GM13976 (cell line): Measurements from ENCODE around the gene ASCC3.
"Not testable (repeated sequence)": the region's sequence is repeated elsewhere in the genome, so short reads cannot be mapped to it uniquely, and the experiment has no call there.

ENCODE experiments used
- DNase-seq: peaks from one replicate; pipeline ENCODE4 v3.0.0; 2012; ENCODE audit warnings: low spot score
- CTCF ChIP-seq: IDR thresholded peaks from 2 replicates; pipeline ENCODE4 v1.5.1; 2012; ENCODE audit warnings: borderline replicate concordance, mild to moderate bottlenecking; ENCODE audit not compliant: insufficient read depth; ENCODE audit errors: extremely low read depth, missing control alignments, control extremely low read depth
- in situ Hi-C: fragments of 300-500 bp; cut with MboI; formaldehyde crosslinking; loops from one replicate; pipeline ENCODE4 v1.12.0; 2022; ENCODE audit warnings: low sequenced_read_pairs, mixed read lengths, inconsistent platforms; ENCODE audit not compliant: unreplicated experiment

ASCC3 gene

DNA sequence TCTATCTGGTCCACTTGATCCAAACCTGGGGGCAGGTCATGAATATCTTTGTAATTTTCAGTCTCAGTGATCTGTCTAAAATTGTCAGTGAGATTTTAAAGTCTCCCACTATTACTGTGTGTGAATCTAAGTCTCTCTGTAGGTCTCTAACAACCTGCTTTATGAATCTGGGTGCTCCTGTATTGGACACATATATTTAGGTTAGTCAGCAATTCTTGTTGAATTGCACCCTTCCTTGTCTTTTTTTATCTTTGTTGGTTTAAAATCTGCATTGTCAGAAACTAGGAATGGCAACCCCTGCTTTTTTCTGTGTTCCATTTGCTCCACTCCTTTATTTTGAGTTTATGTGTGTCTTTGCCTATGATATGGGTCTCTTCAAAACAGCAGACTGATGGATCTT is 140.7 kb downstream of the ASCC3 start:
- in situ Hi-C loops, result no loop called here
- no peak for TF ChIP-seq CTCF
- no peak for DNase-seq

DNA sequence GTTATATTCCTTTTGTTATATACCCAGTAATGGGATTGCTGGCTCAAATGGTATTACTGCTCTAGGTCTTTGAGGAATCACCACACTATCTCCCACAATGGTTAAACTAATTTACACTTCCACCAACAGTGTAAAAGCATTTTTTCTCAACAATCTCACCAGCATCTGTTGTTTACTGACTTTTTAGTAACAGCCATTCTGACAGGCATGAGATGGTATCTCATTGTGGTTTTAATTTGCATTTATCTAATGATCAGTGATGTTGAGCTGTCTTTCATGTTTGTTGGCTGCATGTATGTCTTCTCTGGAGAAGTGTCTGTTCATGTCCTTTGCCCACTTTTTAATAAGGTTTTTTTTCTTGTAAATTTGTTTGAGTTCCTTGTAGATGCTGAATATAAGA is 143.4 kb downstream of the ASCC3 start:
- in situ Hi-C loops, DNase-seq: not testable (repeated sequence)

DNA sequence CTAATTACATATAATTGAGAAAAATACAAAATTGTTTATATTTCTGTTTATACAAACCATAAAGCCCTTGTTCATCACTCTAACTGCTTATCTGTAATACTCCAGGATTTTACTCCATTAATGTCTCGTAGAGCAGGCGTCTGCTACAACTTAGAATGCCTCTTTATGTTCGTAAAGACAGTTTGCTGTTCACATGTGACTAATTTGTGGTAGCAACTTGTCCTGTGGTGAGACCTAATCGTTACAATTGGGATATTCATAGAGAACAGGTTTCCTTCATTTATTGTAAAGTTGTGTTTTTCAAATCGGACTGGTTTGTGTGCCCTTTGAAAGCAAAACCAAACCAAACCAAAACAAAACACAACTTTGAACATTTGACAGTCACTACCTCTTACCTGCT is 149.7 kb downstream of the ASCC3 start:
- in situ Hi-C loops, result no loop called here
- no peak for TF ChIP-seq CTCF
- DNase-seq, result no peak

- in situ Hi-C loops, result no loop called here
- no peak for DNase-seq
- TF ChIP-seq CTCF, result no peak
These were observed 150.8 kb downstream of the ASCC3 start for GRCh38 chr6:100730001-100730980.

DNA sequence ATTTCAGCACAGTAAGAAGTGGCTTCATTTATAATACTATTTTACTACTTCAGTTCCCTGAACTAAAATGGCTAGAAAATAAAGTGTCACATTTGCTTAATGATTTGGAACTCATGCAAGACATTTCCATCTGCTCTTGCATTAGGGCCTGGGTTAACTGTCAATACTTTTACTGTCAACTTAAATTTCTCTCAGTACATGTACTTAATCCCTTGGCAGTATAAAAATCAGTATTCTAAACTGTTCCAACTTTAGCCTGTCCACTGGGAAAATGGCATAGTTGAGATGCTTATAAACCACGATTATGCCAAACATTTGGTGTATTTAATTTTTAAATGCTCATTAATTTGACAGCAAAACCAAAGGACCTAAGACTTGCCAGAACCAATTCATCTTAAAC is 154.5 kb downstream of the ASCC3 start:
- TF ChIP-seq CTCF, result no peak
- in situ Hi-C loops, result no loop called here
- DNase-seq, result no peak

DNA sequence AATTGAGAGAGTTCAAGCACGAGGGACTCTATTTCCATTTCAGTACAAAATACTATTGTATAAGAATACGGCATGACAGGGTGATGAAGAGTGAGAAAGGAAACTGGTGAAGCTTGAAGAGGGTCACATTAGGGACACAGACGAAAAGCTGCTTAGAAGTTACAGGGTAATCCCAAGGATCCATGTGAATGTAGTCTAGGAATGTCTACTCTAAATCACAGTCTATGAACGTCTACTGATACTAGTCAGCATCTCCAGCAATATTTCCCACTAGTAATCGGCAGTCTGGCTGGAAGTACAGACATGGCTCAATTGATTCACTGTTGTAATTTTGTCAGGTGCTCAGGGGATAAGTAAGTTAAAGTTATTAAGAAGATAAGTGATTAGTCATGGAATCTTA is 156.4 kb downstream of the ASCC3 start:
- no peak for TF ChIP-seq CTCF
- in situ Hi-C loops, result no loop called here
- no peak for DNase-seq

DNA sequence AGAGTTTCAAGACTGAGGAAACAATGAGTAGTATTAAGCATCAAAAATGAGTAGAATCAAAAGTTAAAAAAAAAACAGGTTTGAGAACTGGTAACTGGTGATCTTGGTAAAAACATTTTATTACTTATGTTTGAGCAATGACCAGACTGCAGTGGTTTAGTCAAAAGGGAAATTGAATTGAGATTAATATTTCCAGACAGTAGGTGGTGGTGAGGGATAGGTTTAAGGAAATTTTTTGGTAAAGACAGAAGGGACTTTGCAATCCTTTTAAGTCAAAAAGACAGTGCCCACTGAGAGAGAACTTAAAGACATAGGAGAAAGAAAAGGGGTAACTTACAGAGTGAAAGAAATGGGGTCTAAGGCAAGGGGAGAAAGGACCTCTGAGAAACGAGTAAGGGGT is 156.9 kb downstream of the ASCC3 start:
- no peak for DNase-seq
- in situ Hi-C loops, result no loop called here
- no peak for TF ChIP-seq CTCF
